GM21447 (cell line): ENCODE results near the gene ELK3.

Source experiments
- ATAC-seq: cut with Tn5 transposase; IDR thresholded peaks from one replicate; pipeline ENCODE4 v1.9.1; 2021; ENCODE audit not compliant: unreplicated experiment

The ELK3 gene

DNA sequence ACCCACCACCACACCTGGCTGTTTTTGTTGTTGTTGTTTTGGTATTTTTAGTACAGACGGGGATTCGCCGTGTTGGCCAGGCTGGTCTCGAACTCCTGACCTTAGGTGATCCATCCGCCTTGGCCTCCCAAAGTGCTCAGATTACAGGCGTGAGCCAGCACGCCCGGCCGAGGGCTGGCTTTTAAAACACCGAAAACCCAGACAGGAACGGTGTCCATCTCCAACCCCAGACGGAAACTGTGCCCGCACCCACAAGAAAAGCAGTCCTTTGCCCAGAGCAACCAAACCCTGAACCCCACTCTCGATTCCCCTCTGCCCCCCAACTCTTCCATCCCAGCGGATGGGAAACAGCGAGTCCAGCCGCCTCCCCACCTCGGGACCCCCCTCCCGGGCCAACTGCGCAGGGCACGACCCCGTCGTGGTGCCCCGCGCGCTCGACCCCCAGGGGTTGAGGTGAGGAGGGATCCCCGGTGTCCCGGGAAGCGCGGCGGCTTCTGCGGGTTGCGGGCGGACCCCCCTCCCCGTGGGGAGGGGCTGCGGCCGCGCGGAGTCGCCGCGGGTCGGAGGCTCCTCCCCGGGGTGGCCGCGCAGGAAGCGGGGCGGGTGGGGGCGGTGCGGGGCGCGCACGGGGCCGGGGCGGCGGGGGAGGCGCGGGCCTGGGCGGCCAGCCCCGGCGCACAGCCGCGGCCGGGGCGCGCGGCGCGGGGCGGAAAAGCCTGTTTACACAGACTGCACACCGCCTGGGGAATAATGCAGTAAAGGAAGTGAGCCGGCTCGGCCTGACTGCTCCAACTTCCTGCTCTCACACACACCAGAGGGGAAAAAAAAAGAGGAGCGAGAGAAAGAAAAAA lies at the start of gene ELK3:
TSS of gene ELK3 (plus strand) at position 651 of the 851 bp plus-strand sequence.
- peak; percentile 56 for ATAC-seq

DNA sequence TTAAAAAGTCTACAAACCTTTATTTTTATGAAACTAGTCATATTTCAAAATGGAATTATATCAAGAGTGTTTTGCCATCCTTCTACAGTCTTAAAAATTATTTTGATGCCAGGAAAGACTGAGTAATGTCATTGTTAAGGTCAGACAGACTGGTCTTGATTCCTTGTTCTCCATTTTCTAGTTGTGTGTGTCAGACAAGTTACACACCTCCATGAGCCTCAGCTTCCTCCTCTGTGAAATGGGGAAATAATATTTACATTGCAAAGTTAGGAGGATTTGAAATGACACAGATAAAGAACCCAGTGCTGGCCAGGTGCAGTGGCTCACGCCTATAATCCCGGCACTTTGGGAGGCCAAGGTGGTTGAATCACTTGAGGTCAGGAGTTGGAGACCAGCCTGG lies 47.4 kb upstream of the ELK3 start:
- ATAC-seq, result no peak

DNA sequence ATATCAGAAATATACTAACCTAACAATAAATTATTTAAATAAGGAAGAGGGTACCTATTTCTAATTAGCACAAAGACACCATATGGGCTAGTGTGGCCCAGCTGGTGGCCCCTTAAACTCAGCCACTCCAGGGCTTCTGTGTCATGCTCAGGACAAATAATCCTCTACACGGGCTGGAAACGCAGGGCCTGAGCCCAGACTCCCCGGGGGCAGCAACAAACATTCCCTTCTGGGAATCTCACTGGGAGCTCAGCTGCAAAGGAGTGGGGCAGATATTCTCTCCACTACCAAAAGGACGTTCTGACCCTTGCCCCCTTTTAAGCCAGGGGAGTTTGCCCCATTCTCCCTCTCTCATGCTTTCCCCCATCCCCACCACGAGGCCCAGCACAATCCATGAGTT lies 43.7 kb upstream of the ELK3 start:
- ATAC-seq, result no peak

DNA sequence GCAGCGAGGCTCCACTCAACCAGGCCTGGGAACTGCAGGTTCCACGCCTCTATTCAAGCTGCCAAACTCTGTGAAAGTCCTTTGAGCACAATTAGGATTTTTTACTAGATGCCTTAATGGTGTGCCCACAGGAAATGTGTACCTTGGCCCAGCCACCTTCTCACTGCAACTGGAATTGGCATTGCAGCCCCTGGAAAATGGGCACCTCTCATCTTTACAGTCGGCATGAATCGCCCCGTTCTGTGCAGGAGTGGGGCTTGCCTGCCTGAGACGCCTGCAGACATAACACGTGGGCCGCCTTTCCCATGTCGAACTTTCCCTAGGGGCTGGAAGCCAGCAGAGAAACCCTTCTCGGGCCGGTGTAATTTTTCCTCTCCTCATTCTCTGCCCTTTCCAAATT lies 42.0 kb upstream of the ELK3 start:
- no peak for ATAC-seq

DNA sequence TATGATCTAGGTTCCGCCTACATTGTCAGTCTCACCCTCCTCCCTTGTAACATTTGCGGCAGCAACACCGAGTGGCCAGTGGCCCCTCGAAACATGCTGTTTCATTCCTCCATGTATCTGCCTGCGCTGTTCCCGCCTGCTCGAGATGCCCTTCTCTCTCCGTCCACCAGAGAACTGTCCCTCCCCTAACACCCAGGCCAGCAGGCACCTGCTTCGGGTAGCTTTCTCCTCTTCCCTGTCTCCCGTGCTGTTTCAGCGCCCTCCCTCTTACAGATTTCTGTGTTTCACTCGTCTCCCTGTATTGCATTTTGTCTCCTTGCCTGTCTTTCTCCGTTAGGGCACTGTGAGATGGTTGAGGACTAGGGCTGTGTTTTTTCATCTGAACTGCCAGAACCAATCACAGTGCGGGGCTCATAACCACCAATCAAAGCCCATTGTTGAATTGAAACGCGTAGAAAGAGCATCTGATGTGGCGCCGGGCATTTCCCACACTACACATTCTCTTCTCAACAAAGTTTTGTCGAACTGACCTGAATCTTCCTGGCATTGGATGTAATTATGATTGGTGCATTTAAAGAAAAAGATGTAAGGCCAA lies 40.9 kb upstream of the ELK3 start:
- no peak for ATAC-seq

DNA sequence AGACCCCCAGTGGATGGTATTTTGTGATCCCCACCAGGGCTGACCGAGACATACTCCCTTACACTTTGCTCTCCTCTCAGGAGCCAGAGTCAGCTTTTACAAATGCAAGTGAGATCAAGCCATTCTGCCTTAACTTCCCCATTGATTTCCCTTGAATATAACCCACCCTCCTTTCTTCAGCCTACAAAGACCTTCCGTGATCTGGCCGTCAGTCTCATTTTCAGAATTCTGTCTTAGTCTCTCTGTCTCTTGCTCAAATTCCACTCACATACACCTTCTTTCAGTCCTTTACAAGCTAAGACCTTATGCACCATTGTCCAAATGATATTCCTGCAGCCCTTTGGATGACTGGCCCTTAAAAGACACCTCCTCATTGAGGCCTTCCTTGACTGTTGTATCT lies 39.0 kb upstream of the ELK3 start:
- ATAC-seq, result no peak

DNA sequence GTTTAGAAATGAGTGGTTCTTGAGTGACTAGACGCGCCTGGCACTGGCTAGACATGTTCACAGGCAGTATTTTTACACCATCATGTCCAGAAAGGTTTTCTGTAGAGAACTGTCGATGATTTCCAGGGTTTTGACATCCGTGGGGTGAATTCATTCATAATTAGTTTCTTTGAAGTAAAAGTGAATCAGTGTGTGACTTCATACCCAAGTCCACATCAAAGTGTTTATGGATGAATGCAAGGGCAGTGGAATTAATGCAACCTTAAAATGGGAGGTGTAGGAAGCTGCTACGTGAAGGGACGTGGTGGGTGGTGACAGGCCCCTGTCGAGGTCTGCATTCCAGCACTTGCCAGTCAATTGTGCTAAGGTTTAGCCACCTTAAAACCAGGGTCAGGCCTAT lies 38.4 kb upstream of the ELK3 start:
- no peak for ATAC-seq

DNA sequence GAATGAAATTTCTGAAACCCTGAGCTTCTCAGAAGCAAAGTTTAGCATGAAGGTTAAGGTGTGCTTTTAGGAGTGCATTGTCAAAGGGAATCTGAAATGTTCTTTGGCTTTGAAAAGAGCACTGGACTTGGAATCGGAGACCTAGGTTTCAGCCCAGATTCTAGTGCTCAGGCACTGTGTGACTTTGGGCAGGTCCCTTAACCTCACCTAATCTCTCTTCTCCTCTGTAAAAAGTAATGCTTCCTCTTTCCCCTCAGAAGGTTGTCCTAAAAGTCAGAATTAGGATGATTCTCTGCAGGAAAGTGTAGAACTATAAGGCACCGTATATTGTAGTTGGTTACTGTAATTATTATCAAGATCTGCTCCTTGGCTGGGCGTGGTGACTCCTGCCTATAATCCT lies 38.0 kb upstream of the ELK3 start:
- no peak for ATAC-seq

DNA sequence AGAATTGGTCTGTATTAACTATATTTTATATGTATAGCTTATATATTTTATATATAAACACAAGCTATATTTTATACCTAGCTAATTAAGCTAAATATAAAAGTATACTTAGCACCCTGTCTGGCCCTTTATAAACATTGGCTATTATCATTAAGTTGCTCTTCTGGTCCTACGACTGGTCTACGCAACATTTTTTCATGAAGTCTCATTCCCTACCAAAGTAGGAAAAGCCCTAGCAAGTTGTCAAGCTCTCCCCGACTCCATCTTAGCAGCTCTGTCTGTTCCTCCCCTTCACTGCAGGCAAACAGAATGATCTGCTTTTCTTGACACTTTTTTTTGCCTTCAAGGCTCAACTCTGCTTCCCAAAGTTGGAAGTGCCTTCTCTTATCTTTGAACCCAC lies 36.7 kb upstream of the ELK3 start:
- ATAC-seq, result no peak

DNA sequence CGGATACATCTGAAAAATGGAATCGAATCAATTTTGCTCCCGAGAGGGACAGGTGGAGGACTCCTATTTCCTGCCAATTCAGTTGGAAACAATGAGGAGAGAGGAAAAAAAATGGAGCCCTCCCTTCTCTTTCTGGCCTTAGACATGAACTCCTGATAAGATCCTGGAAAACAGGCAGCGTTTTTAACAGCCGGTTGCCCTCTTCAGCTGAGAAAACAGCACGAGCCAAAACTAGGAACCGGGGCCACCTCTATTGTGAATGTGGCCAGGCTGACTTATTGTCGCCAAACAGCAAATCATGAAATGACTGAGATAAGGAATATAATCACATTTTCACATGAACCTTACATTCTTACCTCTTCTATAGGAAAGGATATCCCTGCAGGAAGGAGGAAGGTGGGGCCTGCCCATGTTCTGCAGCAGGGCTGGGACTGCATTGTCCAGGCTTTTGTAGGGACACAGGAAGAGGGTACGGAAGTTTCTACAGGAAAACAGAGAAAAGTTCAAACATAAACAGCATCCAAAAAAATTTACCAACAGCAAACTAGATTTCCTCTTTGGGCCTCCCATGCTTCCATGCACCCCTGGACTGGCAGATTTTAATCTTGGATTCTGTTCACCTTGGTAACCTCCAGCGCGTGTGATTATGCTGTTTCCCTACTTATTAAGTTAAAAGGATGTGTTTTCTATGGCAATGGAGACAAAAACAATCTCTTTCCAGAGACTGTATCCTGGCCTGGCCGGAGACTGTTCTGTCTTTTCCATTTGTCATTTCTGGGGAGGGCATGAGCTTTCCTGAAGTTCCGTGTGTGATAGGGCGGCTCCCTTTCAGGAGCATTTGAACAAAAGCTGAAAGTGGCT lies 29.0 kb upstream of the ELK3 start:
- ATAC-seq, result no peak

DNA sequence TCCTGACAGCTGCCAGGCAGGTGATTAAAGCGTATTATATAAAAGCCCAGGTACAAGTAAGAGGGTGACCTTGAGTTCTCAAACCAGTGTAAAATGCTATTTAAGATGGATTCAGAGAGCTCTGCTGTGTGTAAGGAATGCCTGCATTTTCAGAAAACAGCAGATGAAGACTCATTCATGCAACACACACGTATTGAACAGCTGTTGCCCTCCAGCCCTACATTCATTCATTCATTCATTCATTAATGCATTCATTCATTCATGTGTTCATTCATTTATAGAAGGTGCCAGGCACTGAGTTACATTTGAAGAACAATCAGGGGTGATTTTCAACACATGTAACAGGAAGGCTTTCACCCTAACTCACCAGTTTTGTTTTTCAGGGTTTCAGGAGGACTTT lies 27.4 kb upstream of the ELK3 start:
- ATAC-seq, result no peak

DNA sequence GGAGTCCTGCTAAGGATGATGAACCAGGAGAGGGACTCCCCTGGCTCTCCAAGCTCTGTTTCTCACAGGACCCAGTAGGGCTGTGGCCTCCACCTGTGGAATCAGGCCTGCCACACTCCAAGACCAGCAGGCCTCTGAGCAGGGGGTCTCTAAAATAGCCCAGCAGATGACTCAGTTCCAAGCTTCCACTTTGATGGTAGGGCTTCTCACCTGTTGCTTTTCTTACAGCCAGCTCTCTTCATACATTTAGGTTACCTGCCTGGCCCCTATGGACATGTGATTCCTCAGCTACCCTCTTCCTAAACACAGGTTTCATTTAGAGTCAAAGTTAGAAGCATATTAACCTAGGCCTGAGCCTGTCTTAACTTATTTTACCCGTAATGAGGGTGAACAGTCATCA lies 26.7 kb upstream of the ELK3 start:
- ATAC-seq, result no peak

DNA sequence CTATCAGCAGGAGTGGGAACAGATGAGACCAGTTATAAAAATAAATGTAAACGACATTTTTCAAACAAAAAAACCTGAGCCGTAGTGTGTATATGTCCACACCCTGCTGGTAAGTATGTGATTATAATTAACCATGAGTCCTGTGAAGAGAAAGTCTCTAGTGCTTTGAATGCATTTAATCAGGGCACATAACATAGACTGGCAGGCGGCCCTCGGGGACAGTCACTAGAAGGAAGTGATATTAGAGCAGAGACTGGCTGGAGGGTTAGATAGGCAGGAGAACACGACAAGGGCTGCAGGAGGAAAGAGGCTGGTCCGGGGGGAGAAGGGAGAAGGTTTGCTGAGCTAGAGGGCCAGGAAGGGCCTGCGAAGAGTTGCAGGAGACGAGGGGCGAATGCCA lies 23.8 kb upstream of the ELK3 start:
- ATAC-seq, result no peak

DNA sequence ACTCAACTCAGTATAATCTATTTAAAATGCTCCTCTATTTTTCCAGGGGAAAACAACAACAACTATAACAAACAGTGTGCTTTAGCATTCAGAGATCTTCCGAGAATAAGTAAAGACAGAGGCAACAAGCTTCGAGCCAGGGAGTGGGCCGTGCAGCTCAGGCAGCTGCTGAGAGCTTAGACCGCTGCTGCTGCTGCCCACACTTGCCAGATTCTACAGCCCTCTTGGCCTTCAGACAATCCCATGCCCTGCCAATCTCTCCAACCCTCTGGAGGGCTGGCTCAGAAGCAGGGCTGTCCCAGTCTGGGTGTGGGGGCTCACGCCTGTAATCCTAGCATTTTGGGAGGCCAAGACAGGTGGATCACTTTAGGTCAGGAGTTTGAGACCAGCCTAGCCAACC lies 23.4 kb upstream of the ELK3 start:
- no peak for ATAC-seq

DNA sequence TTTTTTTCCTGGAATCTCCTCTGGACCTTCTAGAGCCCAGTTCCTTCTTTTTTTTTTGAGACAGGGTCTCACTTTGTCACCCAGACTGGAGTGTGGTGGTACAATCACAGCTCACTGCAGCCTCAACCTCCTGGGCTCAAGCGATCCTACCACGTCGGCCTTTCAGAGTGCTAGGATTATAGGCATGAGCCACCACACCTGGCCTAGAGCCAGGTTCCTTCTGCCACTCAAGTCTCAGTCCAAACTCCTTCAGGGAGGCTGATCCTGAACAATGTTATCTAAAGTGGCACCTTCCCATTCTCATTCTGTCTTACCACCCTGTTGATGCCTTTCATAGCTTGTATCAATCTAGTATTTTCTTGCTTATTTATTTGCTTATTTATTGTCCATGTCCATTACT lies 22.3 kb upstream of the ELK3 start:
- ATAC-seq, result no peak

DNA sequence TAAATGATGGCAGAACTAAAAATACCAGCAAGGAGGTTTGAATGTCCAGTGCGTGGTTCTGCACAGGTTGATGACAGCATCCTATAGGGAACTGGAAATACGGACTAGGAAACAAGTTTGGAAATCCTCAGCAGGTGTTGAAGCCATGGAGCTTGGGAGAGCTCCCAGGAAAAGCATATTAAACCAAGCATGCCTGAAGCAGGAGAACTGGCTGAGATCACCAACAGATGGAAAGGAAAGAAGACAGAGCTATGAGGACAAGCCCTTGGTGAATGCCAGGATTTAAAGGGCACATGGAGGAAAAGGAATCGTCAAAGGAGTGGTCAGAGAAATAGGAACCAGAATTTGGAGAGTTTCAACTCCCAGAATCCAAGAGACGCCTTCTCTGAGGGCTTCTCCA lies 21.2 kb upstream of the ELK3 start:
- ATAC-seq, result no peak

DNA sequence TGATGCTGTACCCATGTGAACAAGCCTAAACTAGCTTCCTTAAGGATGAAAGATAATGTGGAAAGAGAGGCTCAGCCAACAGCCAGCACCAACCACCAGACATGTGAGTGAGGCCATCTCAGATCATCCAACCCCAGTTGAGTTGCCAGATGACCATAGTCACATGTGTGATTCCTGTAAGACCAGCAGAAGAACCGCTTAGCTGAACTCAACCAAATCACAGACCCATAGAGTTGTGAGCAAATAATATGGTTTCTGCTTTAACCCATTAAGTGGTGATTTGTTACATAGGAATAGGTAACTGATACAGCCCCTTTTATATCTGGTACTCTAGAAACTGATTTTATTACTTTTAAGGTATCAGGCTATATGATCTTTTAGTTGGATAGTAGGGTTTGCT lies 17.6 kb upstream of the ELK3 start:
- ATAC-seq, result no peak

DNA sequence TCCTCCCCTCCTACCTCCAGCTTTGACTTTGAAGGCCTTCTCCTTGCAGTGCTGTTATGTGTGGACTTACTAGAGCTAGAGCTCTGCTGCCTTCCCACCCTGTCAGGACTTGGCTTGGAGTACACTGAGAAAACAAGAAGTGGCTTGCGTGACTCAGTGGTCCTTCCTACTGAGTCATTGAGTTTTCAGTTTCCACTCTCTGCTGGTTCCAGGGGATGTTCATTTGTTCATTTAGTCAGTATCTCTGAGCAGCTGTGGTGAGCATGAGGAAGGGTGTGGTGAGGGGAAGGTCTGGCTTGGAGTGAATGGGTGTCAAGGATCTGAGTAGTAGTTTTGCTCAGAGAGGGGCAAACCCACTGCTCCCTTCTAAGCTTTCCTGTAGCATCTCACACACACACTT lies 17.2 kb upstream of the ELK3 start:
- peak; percentile 65 for ATAC-seq

DNA sequence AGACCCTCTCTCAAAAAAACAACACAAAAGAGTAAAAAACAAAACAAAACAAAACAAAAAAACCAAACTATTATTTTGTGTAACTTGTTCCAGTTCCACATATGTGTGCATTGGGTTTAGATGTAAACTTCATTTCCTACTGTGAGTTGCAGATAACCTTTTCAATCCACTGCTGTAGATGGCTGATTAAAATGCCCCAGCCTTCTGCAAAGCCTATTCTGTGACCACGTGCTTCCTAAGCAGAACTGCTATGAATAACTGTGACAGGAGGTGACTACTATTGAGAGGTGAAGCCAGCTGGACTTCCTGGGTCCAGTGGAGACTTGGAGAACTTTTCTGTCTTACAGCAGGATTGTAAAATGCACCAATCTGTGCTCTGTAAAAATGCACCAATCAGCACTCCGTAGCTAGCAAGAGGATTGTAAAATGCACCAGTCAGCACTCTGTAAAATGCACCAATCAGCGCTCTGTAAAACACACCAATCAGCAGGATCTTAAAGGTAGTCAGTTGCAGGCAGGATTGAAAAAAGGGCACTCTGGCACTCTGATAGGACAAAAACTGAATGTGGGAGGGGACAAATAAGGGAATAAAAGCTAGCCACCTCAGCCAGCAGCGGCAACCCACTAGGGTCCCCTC lies 10.3 kb upstream of the ELK3 start:
- no peak for ATAC-seq

DNA sequence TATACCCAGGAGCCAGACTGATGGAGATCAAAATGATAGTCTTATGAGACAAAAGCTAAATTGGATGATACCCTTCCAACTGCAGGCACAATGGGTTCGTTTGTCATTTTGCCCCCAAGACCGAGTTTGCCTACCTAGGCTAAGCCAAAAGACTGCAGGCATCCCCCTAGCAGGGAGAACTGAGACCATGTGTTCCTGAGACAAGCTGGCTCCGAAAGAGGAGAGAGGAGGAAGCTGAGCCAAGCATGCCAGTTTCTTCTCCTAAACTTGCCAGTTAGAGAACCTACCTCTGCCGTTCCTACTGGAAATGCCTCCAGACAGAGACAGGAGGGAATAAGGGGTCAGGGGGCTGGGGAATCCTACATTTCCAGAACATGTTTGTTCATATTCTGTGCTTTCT lies 8.3 kb upstream of the ELK3 start:
- ATAC-seq, result no peak

DNA sequence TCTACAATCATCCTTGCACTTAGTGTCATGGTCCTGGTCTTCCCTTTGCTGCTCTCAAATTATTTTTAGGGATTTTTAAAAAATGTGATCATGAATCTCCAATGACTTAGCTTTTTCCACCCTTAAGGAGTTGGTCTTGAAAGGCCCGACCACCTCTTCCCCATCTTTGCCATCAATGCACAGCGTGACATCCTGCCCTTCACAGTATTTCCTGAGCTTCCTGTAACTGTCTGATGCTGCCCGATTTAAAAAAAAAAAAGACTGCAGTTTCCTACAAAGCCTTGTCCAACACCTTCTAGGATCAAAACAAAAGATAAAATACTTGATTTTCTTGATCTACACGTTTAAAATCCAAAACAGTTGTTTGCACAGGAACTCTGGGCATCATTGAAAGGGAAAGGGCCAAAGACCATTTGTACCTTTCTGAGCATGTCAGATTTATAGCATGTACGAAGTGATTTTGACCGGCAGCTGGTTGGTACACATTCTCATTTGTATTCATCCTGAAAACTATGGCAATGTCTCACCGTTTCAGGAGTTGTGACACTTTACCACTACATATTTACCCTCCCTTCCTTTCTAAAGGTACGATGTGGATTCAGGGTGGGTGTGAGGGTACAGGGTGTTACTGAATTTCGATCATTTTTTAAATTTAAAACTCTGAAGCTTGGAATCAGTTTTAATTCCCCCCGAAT lies 7.4 kb upstream of the ELK3 start:
- no peak for ATAC-seq
